T-helper 1 cell treated with Interleukin-12 subunit alpha and Interleukin-12 subunit beta and Interleukin-4 antibody, amounts not matched to agents 30 μg/mL and 1 μg/mL, for 36 hours (primary cell): ENCODE data around the gene FAM53B.
A peak's percentile ranks its signal among the peaks of the same experiment; 100 is the strongest.

ENCODE experiments used
- H3K27ac Mint-ChIP-seq: one replicate; pipeline ENCODE4 v1.8.0; 2021; ENCODE audit warnings: mild to moderate bottlenecking, mixed read lengths
- H3K27me3 Mint-ChIP-seq: one replicate; pipeline ENCODE4 v1.8.0; 2021; ENCODE audit warnings: low read depth, mixed read lengths
- H3K36me3 Mint-ChIP-seq: one replicate; pipeline ENCODE4 v1.8.0; 2021; ENCODE audit warnings: low read depth, mixed read lengths
- H3K4me1 Mint-ChIP-seq: one replicate; pipeline ENCODE4 v1.8.0; 2021; ENCODE audit warnings: low read depth, mixed read lengths
- H3K4me3 Mint-ChIP-seq: one replicate; pipeline ENCODE4 v1.8.0; 2021; ENCODE audit warnings: mild to moderate bottlenecking, moderate library complexity, mixed read lengths
- H3K9me3 Mint-ChIP-seq: one replicate; pipeline ENCODE4 v1.8.0; 2021; ENCODE audit warnings: mixed read lengths

The FAM53B gene

GRCh38 chr10:124693801-124694416, 50.3 kb downstream of the FAM53B start:
- Mint-ChIP-seq H3K36me3 (peaks cover 57% of the 10 kb centered on the region), H3K27me3 (no peaks in the 10 kb centered on the region), H3K27ac (peak overlapping the region; percentile 83), H3K4me1 (peaks cover 73% of the 10 kb centered on the region), H3K9me3 (no peaks in the 10 kb centered on the region), H3K4me3 (peak overlapping the region; percentile 56)

- H3K27me3 Mint-ChIP-seq: no peaks in the 10 kb centered on the region
- H3K9me3 Mint-ChIP-seq: no peaks in the 10 kb centered on the region
- peaks cover 55% of the 10 kb centered on the region for H3K36me3 Mint-ChIP-seq
- peak overlapping the region; percentile 83 for H3K27ac Mint-ChIP-seq
- H3K4me1 Mint-ChIP-seq: peaks cover 73% of the 10 kb centered on the region
- H3K4me3 Mint-ChIP-seq: no peak overlapping the region
Measured at GRCh38 chr10:124693396-124693795, 50.8 kb downstream of the FAM53B start.

DNA sequence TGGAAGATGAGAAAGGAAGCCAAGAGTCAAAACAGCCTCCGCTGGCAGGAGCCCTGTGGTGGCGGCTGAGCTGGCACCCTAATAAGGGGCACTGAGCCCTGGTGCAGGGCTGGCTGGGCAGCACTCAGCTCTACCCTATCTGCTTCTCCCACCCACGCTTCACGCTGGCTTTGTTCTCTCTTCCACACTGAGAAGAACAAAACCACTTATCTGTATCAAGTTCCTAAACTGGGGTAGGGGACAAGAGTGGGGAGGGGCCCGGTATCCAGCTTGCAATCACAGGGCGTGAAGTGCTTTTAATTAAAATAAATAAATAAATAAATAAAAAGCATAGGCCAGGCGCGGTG, 52.1 kb downstream of the FAM53B start:
- Mint-ChIP-seq H3K4me1 (peaks cover 70% of the 10 kb centered on the region), H3K36me3 (peaks cover 54% of the 10 kb centered on the region), H3K27me3 (no peaks in the 10 kb centered on the region), H3K27ac (no peak overlapping the region), H3K9me3 (no peaks in the 10 kb centered on the region), H3K4me3 (no peak overlapping the region)

DNA sequence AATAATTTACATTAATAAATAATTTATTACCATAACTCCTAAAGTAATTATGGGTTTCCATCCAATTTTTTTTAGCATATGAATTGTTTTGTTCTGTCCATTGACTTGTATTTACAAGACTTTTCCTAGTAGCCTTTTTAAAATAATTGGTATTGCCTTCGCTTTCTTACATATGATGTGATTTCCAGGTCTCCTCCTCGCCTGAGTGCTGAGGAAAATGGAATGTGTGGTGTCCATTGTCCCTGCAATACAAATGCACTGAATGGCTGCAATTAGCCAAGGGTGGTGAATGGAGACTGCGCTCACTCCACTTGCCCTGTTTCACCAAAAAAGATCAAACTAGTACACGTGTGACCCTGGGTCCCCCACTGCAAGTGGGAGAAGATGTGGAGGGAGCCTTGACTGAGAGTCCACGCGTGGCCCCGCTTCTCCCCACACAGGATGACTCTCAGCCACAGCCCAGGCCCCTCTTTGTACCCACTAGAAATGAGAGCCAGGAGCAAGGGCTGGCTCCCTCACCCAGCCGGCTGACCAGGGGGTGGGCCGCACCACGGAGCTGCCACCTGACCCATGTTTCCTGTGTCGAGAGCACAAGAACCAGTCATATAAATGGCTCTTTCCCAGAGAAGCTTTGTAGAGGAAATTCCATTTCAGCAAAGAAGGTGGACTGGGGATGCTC, 52.6 kb downstream of the FAM53B start:
- Mint-ChIP-seq H3K4me3 (no peak overlapping the region), H3K27ac (no peak overlapping the region), H3K9me3 (no peaks in the 10 kb centered on the region), H3K27me3 (no peaks in the 10 kb centered on the region), H3K36me3 (peaks cover 56% of the 10 kb centered on the region), H3K4me1 (peaks cover 68% of the 10 kb centered on the region)

DNA sequence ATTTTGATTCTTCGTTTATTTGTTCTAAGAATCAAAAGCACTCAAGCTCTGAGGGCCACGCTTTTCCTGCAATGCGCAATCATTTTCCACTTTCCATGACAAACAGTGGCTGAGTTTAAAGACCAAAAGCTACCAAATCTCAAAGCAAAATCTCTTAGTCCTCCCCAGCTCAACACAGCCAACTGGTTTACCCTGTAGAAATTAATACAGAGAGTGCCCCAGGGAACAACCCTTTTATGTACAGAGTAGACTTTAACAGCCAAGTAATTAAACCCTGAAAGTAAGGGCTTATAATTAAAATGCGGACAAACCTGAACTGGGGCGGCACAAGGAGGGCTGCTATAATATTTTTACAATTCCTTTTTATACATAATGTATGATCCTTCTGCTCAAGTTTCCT, 53.2 kb downstream of the FAM53B start:
- H3K4me1 Mint-ChIP-seq: peaks cover 68% of the 10 kb centered on the region
- H3K27me3 Mint-ChIP-seq: peaks cover 1% of the 10 kb centered on the region
- H3K27ac Mint-ChIP-seq: no peak overlapping the region
- no peaks in the 10 kb centered on the region for H3K9me3 Mint-ChIP-seq
- no peak overlapping the region for H3K4me3 Mint-ChIP-seq
- H3K36me3 Mint-ChIP-seq: peaks cover 57% of the 10 kb centered on the region

- no peak overlapping the region for H3K4me3 Mint-ChIP-seq
- H3K27me3 Mint-ChIP-seq: peaks cover 4% of the 10 kb centered on the region
- peaks cover 65% of the 10 kb centered on the region for H3K4me1 Mint-ChIP-seq
- H3K9me3 Mint-ChIP-seq: no peaks in the 10 kb centered on the region
- H3K36me3 Mint-ChIP-seq: peaks cover 55% of the 10 kb centered on the region
- H3K27ac Mint-ChIP-seq: peak overlapping the region; percentile 98
Measured at GRCh38 chr10:124689911-124690498, 54.2 kb downstream of the FAM53B start.

GRCh38 chr10:124688889-124689670, 55.1 kb downstream of the FAM53B start:
- peaks cover 4% of the 10 kb centered on the region for H3K27me3 Mint-ChIP-seq
- H3K9me3 Mint-ChIP-seq: no peaks in the 10 kb centered on the region
- peak overlapping the region; percentile 66 for H3K4me3 Mint-ChIP-seq
- H3K27ac Mint-ChIP-seq: peak overlapping the region; percentile 98
- H3K36me3 Mint-ChIP-seq: peaks cover 55% of the 10 kb centered on the region
- H3K4me1 Mint-ChIP-seq: peaks cover 62% of the 10 kb centered on the region

GRCh38 chr10:124688386-124688785, 55.8 kb downstream of the FAM53B start:
- Mint-ChIP-seq H3K36me3 (peaks cover 51% of the 10 kb centered on the region), H3K27ac (peak overlapping the region; percentile 98), H3K9me3 (no peaks in the 10 kb centered on the region), H3K4me3 (peak overlapping the region; percentile 30), H3K27me3 (peaks cover 4% of the 10 kb centered on the region), H3K4me1 (peaks cover 58% of the 10 kb centered on the region)

DNA sequence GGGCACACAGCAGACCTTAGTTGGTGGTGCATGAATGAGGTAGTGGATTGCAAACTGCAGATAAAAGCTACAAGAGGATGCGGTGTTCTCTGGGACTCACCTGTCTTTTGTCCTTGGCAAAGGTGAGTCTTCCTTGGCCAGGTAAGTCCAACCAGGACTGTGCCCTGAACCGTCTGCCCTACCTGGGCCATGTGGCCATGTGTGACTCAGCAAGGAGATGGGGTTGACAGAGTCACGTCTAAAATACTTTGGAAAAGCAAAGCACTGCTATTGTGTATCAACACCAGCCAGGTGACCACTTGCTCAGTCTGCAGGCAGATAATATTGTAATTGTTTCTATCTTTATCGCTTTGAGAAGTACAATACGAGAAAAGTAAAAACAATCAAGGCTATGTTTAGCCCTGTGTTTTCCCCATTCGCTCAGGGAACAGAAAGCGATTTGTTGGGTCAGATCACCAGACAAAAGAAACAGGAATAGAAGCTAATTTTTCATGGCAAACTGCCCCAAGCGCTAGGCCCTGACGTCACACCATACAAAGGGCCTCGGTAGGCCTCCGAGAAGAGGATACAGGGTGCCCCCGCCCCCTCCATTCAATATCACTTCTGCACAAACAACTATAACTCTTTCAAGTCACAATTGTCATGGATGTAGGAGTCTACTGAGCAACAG, 57.3 kb downstream of the FAM53B start:
- Mint-ChIP-seq H3K36me3 (peaks cover 44% of the 10 kb centered on the region), H3K4me3 (no peak overlapping the region), H3K9me3 (no peaks in the 10 kb centered on the region), H3K27ac (no peak overlapping the region), H3K27me3 (peaks cover 4% of the 10 kb centered on the region), H3K4me1 (peaks cover 58% of the 10 kb centered on the region)

GRCh38 chr10:124685261-124685660, 58.9 kb downstream of the FAM53B start:
- no peak overlapping the region for H3K27ac Mint-ChIP-seq
- H3K36me3 Mint-ChIP-seq: peaks cover 50% of the 10 kb centered on the region
- H3K4me1 Mint-ChIP-seq: peaks cover 53% of the 10 kb centered on the region
- H3K27me3 Mint-ChIP-seq: peaks cover 4% of the 10 kb centered on the region
- no peaks in the 10 kb centered on the region for H3K9me3 Mint-ChIP-seq
- H3K4me3 Mint-ChIP-seq: no peak overlapping the region

- H3K27ac Mint-ChIP-seq: no peak overlapping the region
- no peak overlapping the region for H3K4me3 Mint-ChIP-seq
- H3K36me3 Mint-ChIP-seq: peaks cover 43% of the 10 kb centered on the region
- peaks cover 4% of the 10 kb centered on the region for H3K27me3 Mint-ChIP-seq
- peaks cover 52% of the 10 kb centered on the region for H3K4me1 Mint-ChIP-seq
- no peaks in the 10 kb centered on the region for H3K9me3 Mint-ChIP-seq
Measured at GRCh38 chr10:124683814-124684213, 60.4 kb downstream of the FAM53B start.

DNA sequence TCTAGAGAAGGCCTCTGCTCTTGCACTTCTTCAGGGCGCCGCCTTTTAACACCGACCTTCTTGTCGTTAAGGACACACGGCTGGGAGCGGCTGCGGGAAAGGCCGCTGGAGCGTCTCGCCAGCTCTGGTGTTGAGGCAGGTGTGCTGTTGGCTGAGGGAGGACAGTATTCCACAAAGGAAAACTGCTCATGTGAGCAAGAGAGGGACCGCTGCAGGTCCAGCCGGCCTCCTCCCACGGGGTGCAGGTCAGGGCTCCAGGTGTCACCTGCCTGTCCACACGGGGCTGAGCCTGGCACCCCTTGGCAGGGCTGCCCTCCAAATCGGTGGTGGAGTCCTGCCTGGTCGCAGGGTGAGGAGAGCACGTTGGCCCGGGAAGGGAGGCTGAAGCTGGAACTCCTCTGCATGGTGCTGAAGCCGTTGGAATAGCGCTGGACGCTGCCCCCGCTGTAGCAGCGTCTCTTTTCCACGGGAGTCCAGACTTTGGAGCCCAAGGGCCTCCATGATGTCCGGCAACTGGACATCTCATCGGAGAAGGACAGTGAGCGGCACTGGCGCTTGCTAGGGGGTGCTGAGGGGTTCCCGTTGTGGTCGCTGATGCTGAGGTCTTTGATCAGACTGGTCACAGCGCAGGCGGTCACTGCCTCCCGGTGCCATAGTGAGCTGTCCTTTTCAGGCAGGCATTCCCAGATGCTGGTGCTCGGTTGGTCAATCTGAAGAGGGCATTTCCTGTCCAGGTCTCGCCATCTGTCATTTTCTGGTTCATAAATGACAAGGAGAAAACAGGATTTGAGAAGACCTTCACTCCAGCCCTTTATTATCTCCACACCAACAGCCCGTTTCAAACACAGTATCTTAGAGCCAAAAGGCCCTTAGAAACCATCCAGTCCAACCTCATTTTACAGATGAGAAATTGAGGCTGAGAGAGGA, 62.3 kb downstream of the FAM53B start:
- Mint-ChIP-seq H3K9me3 (no peaks in the 10 kb centered on the region), H3K27ac (no peak overlapping the region), H3K4me3 (no peak overlapping the region), H3K4me1 (peaks cover 52% of the 10 kb centered on the region), H3K27me3 (peaks cover 4% of the 10 kb centered on the region), H3K36me3 (peaks cover 45% of the 10 kb centered on the region)

GRCh38 chr10:124681091-124681490, 63.1 kb downstream of the FAM53B start:
- H3K36me3 Mint-ChIP-seq: peaks cover 42% of the 10 kb centered on the region
- H3K27ac Mint-ChIP-seq: no peak overlapping the region
- H3K4me3 Mint-ChIP-seq: no peak overlapping the region

More at GRCh38 chr10:124681091-124681490, 63.1 kb downstream of the FAM53B start:
- peaks cover 47% of the 10 kb centered on the region for H3K4me1 Mint-ChIP-seq
- peaks cover 4% of the 10 kb centered on the region for H3K27me3 Mint-ChIP-seq
- no peaks in the 10 kb centered on the region for H3K9me3 Mint-ChIP-seq
